ENCODE measurements around the gene CCDC30. TPM values are rescaled to one million over a fixed set of nuclear protein-coding genes. Genes with fewer than 3 reads are reported as not detected.
A peak's percentile ranks its signal among the peaks of the same experiment; 100 is the strongest.

The CCDC30 gene
- total and polyA plus RNA-seq, 10 of the 15 experiments (the other 5 are each of a cell fraction or from before 2014, with no cell fraction given), result 0.46 to 1.8 (median 1.0) TPM

DNA sequence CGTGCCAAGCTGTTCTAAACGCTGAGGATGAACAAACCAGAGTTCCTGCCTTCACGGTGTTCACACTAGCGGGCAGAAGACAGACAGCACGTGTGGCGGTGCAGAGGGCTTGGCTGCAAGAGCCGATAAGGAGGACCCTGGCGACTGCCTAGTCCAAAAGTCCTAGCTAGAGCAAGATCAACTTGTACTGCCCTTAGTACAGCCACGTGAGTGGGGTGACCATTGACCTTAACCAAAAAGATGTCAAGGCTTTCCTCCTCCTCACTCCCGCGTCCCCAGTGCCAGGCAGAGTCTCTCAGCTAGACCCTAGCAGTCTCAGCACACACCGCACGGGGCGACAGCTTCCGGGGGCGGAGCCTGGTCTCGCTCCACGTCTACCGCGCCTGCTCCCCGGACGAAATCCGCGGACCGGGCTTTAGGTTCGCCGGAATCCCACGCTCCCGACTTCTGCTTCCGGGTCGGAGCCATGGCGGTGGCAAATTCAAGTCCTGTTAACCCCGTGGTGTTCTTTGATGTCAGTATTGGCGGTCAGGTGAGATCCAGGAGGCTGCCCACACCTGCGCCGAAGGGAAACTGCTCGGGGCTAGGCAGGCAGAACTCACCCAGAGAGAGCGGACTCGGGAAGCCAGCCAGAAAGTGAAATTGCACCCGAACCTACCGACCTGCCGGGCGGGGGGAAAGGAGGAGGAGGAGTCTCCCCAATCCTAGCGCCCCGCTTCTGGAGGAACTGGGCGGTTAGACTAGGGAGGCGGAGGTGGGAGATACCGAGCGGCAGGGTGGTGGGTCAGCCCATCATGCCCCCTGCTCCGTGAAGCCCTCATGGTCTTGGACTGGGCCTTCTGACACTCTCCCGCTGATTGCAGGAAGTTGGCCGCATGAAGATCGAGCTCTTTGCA is 195.1 kb downstream of the CCDC30 start, which contains the start of gene PPIH (continued):
- TF ChIP-seq, protein P1, sequence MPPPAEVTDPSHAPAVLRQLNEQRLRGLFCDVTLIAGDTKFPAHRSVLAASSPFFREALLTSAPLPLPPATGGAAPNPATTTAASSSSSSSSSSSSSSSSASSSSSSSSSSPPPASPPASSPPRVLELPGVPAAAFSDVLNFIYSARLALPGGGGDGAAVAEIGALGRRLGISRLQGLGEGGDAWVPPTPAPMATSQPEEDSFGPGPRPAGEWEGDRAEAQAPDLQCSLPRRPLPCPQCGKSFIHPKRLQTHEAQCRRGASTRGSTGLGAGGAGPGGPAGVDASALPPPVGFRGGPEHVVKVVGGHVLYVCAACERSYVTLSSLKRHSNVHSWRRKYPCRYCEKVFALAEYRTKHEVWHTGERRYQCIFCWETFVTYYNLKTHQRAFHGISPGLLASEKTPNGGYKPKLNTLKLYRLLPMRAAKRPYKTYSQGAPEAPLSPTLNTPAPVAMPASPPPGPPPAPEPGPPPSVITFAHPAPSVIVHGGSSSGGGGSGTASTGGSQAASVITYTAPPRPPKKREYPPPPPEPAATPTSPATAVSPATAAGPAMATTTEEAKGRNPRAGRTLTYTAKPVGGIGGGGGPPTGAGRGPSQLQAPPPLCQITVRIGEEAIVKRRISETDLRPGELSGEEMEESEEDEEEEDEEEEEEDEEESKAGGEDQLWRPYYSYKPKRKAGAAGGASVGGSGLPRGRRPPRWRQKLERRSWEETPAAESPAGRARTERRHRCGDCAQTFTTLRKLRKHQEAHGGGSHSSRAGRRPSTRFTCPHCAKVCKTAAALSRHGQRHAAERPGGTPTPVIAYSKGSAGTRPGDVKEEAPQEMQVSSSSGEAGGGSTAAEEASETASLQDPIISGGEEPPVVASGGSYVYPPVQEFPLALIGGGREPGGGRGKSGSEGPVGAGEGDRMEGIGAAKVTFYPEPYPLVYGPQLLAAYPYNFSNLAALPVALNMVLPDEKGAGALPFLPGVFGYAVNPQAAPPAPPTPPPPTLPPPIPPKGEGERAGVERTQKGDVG (CRISPR knock-in tag; IDR thresholded peaks at IDR 0.05), result no peak
- TF ChIP-seq FOXM1 (IDR thresholded peaks at IDR 0.05; ENCODE audit: low read depth, low read length), result no peak
- TF ChIP-seq RFX5 (IDR thresholded peaks at IDR 0.05; ENCODE audit: low read depth, low read length), result peak; percentile 44; the same call in 1 of the 2 replicates
- TF ChIP-seq, protein P2, sequence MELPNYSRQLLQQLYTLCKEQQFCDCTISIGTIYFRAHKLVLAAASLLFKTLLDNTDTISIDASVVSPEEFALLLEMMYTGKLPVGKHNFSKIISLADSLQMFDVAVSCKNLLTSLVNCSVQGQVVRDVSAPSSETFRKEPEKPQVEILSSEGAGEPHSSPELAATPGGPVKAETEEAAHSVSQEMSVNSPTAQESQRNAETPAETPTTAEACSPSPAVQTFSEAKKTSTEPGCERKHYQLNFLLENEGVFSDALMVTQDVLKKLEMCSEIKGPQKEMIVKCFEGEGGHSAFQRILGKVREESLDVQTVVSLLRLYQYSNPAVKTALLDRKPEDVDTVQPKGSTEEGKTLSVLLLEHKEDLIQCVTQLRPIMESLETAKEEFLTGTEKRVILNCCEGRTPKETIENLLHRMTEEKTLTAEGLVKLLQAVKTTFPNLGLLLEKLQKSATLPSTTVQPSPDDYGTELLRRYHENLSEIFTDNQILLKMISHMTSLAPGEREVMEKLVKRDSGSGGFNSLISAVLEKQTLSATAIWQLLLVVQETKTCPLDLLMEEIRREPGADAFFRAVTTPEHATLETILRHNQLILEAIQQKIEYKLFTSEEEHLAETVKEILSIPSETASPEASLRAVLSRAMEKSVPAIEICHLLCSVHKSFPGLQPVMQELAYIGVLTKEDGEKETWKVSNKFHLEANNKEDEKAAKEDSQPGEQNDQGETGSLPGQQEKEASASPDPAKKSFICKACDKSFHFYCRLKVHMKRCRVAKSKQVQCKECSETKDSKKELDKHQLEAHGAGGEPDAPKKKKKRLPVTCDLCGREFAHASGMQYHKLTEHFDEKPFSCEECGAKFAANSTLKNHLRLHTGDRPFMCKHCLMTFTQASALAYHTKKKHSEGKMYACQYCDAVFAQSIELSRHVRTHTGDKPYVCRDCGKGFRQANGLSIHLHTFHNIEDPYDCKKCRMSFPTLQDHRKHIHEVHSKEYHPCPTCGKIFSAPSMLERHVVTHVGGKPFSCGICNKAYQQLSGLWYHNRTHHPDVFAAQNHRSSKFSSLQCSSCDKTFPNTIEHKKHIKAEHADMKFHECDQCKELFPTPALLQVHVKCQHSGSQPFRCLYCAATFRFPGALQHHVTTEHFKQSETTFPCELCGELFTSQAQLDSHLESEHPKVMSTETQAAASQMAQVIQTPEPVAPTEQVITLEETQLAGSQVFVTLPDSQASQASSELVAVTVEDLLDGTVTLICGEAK (IDR thresholded peaks at IDR 0.05; ENCODE audit: borderline replicate concordance), result peak; percentile 97
- TF ChIP-seq, protein P3, sequence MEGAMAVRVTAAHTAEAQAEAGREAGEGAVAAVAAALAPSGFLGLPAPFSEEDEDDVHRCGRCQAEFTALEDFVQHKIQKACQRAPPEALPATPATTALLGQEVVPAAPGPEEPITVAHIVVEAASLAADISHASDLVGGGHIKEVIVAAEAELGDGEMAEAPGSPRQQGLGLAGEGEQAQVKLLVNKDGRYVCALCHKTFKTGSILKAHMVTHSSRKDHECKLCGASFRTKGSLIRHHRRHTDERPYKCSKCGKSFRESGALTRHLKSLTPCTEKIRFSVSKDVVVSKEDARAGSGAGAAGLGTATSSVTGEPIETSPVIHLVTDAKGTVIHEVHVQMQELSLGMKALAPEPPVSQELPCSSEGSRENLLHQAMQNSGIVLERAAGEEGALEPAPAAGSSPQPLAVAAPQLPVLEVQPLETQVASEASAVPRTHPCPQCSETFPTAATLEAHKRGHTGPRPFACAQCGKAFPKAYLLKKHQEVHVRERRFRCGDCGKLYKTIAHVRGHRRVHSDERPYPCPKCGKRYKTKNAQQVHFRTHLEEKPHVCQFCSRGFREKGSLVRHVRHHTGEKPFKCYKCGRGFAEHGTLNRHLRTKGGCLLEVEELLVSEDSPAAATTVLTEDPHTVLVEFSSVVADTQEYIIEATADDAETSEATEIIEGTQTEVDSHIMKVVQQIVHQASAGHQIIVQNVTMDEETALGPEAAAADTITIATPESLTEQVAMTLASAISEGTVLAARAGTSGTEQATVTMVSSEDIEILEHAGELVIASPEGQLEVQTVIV (IDR thresholded peaks at IDR 0.05; ENCODE audit: borderline replicate concordance, partially characterized antibody), result no peak
- TF ChIP-seq, protein P4, sequence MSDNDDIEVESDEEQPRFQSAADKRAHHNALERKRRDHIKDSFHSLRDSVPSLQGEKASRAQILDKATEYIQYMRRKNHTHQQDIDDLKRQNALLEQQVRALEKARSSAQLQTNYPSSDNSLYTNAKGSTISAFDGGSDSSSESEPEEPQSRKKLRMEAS (IDR thresholded peaks at IDR 0.05; ENCODE audit: low read depth, low read length), result peak; percentile 91
- TF ChIP-seq, protein P5, sequence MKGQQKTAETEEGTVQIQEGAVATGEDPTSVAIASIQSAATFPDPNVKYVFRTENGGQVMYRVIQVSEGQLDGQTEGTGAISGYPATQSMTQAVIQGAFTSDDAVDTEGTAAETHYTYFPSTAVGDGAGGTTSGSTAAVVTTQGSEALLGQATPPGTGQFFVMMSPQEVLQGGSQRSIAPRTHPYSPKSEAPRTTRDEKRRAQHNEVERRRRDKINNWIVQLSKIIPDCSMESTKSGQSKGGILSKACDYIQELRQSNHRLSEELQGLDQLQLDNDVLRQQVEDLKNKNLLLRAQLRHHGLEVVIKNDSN (IDR thresholded peaks at IDR 0.05; ENCODE audit: borderline replicate concordance, extremely low read length, insufficient read depth, low read depth, low read length), result peak; percentile 20
- TF ChIP-seq RAD21 (IDR thresholded peaks at IDR 0.05; ENCODE audit: insufficient read depth, low read depth, low read length), result no peak
- TF ChIP-seq BHLHE40 (IDR thresholded peaks at IDR 0.05; ENCODE audit: borderline replicate concordance in 1 of 2, low read depth in 2 of 2, low read length in 1 of 2), result peak; percentile 85 to 94; a peak in 3 of 4 replicates
- TF ChIP-seq, protein P6, sequence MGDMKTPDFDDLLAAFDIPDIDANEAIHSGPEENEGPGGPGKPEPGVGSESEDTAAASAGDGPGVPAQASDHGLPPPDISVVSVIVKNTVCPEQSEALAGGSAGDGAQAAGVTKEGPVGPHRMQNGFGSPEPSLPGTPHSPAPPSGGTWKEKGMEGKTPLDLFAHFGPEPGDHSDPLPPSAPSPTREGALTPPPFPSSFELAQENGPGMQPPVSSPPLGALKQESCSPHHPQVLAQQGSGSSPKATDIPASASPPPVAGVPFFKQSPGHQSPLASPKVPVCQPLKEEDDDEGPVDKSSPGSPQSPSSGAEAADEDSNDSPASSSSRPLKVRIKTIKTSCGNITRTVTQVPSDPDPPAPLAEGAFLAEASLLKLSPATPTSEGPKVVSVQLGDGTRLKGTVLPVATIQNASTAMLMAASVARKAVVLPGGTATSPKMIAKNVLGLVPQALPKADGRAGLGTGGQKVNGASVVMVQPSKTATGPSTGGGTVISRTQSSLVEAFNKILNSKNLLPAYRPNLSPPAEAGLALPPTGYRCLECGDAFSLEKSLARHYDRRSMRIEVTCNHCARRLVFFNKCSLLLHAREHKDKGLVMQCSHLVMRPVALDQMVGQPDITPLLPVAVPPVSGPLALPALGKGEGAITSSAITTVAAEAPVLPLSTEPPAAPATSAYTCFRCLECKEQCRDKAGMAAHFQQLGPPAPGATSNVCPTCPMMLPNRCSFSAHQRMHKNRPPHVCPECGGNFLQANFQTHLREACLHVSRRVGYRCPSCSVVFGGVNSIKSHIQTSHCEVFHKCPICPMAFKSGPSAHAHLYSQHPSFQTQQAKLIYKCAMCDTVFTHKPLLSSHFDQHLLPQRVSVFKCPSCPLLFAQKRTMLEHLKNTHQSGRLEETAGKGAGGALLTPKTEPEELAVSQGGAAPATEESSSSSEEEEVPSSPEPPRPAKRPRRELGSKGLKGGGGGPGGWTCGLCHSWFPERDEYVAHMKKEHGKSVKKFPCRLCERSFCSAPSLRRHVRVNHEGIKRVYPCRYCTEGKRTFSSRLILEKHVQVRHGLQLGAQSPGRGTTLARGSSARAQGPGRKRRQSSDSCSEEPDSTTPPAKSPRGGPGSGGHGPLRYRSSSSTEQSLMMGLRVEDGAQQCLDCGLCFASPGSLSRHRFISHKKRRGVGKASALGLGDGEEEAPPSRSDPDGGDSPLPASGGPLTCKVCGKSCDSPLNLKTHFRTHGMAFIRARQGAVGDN (IDR thresholded peaks at IDR 0.05), result peak; percentile 95

Measured in GM12878 (cell line).